Measurements from ENCODE around the gene C6orf141. TPM values are rescaled to one million over a fixed set of nuclear protein-coding genes. Genes with fewer than 3 reads are reported as not detected.

C6orf141 gene
- total and polyA plus RNA-seq, 7 experiments from 2014 or later: 0.29 TPM; not detected in 6

DNA sequence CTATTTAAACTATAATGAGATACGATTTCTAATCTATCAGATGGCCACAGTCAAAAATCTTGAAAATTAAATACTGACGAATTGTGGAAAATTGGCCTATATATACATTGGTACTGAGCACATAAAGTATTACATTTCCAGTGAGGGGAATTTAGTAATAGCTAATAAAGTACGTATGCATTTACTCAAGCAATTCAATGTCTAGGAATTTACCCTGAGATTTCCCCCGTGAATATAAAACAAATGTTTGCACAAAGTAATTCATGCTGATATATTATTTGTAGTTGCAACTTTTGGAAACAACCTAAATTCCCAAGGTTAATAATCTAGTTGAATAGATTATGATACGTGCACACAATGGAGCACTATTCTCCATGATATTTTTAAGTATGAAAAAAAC lies 14.7 kb upstream of the C6orf141 start:
- no peaks in the 10 kb centered on the region for H3K36me3 ChIP-seq (ENCODE audit: control insufficient read depth in 2 of 3, insufficient read depth in 3 of 3, low read length in 3 of 3)
- no peaks in the 10 kb centered on the region for H3K36me3 Mint-ChIP-seq
- no peak overlapping the region for H3K27ac Mint-ChIP-seq
- H3K27me3 ChIP-seq (ENCODE audit: control insufficient read depth in 2 of 2, insufficient read depth in 2 of 2, low read length in 2 of 2): no peaks in the 10 kb centered on the region
- H3K27me3 Mint-ChIP-seq: peaks cover 7 to 17% (median 11%) of the 10 kb centered on the region in 5 donors
- ChIA-PET POLR2A (no interaction called here), CTCF (no interaction called here)
- ATAC-seq: no peak
- no peak for DNase-seq
- peaks cover 0 to 1% (median 0%) of the 10 kb centered on the region in 11 donors for H3K9me3 Mint-ChIP-seq
- peaks cover 0 to 5% (median 0%) of the 10 kb centered on the region in 7 donors for H3K4me1 Mint-ChIP-seq
- H3K4me3 Mint-ChIP-seq: no peak overlapping the region
- no peaks in the 10 kb centered on the region for H3K9me3 ChIP-seq (ENCODE audit: control insufficient read depth in 2 of 3, low read length in 3 of 3)
- intact Hi-C loops (cut with micrococcal nuclease): no loop called here
- no peak overlapping the region for H3K27ac ChIP-seq (ENCODE audit: low read depth, low read length)
- no peaks in the 10 kb centered on the region for H3K4me1 ChIP-seq (ENCODE audit: control insufficient read depth in 2 of 2, insufficient read depth in 2 of 2, low read length in 2 of 2)
- H3K4me3 ChIP-seq (ENCODE audit: low read length): no peak overlapping the region

DNA sequence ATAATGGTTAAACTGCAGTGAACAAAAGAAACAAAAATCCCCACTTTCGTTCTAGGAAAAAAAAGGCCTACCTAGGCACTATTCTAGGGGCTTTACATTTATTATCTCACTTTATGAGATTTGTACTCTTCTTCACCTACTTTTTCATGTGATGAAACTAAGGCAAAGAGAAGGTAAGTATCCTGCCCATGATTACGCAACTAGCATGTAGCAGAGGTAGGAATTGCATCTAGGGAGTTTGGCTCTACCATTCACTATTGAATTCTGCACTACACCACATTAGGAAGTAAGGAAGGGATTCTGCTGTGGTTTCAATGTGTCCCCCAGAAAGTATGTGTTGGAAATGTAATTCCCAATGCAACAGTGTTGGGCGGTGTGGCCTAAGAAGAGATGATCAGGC lies 11.4 kb upstream of the C6orf141 start:
- Histone ChIP-seq H3K9me3 (ENCODE audit: control insufficient read depth in 2 of 3, low read length in 3 of 3) (no peaks in the 10 kb centered on the region), H3K4me1 (ENCODE audit: control insufficient read depth in 2 of 2, insufficient read depth in 2 of 2, low read length in 2 of 2) (no peaks in the 10 kb centered on the region), H3K36me3 (ENCODE audit: control insufficient read depth in 2 of 3, insufficient read depth in 3 of 3, low read length in 3 of 3) (no peaks in the 10 kb centered on the region), H3K4me3 (ENCODE audit: low read length) (no peak overlapping the region), H3K27ac (ENCODE audit: low read depth, low read length) (no peak overlapping the region), H3K27me3 (ENCODE audit: control insufficient read depth in 2 of 2, insufficient read depth in 2 of 2, low read length in 2 of 2) (no peaks in the 10 kb centered on the region)
- ATAC-seq: no peak
- Mint-ChIP-seq H3K4me1 (peaks cover 0 to 1% (median 0%) of the 10 kb centered on the region in 7 donors), H3K4me3 (no peak overlapping the region), H3K9me3 (peaks cover 0 to 3% (median 0%) of the 10 kb centered on the region in 11 donors), H3K36me3 (no peaks in the 10 kb centered on the region), H3K27me3 (peaks cover 0 to 11% (median 5%) of the 10 kb centered on the region in 5 donors), H3K27ac (no peak overlapping the region)
- DNase-seq: no peak
- POLR2A ChIA-PET: no interaction called here
- intact Hi-C loops (cut with micrococcal nuclease): no loop called here
- CTCF ChIA-PET: no interaction called here

DNA sequence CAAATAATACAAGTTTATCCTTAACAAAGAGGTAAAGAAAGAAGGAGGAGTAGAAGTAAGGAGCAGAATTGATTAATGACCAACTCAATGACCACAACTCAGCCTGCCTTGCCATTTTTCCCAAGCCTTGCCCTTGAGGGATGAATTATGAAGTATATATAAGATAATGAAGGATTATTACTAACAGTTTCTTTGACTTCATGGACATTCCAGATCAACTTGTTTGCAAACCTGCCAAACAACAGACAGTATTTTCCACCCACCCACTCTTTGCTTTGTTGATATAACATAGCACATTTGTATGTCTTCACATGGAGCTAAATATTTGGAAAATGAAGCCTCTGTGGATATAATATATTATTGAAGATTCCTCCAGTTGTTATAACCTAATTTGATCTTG lies 9.9 kb upstream of the C6orf141 start:
- Mint-ChIP-seq H3K36me3 (no peaks in the 10 kb centered on the region), H3K4me3 (no peak overlapping the region), H3K27me3 (peaks cover 0 to 9% (median 5%) of the 10 kb centered on the region in 5 donors), H3K4me1 (peaks cover 0 to 1% (median 0%) of the 10 kb centered on the region in 7 donors), H3K9me3 (peaks cover 0 to 3% (median 0%) of the 10 kb centered on the region in 11 donors), H3K27ac (no peak overlapping the region)
- DNase-seq: no peak
- ATAC-seq: no peak
- H3K27ac ChIP-seq (ENCODE audit: low read depth, low read length): no peak overlapping the region
- intact Hi-C loops (cut with micrococcal nuclease): no loop called here
- ChIA-PET POLR2A (no interaction called here), CTCF (no interaction called here)
- peaks cover 0 to 3% of the 10 kb centered on the region in 2 donors for H3K27me3 ChIP-seq (ENCODE audit: control insufficient read depth in 2 of 2, insufficient read depth in 2 of 2, low read length in 2 of 2)
- H3K4me1 ChIP-seq (ENCODE audit: control insufficient read depth in 2 of 2, insufficient read depth in 2 of 2, low read length in 2 of 2): no peaks in the 10 kb centered on the region
- no peaks in the 10 kb centered on the region for H3K36me3 ChIP-seq (ENCODE audit: control insufficient read depth in 2 of 3, insufficient read depth in 3 of 3, low read length in 3 of 3)
- no peaks in the 10 kb centered on the region for H3K9me3 ChIP-seq (ENCODE audit: control insufficient read depth in 2 of 3, low read length in 3 of 3)
- H3K4me3 ChIP-seq (ENCODE audit: low read length): no peak overlapping the region

DNA sequence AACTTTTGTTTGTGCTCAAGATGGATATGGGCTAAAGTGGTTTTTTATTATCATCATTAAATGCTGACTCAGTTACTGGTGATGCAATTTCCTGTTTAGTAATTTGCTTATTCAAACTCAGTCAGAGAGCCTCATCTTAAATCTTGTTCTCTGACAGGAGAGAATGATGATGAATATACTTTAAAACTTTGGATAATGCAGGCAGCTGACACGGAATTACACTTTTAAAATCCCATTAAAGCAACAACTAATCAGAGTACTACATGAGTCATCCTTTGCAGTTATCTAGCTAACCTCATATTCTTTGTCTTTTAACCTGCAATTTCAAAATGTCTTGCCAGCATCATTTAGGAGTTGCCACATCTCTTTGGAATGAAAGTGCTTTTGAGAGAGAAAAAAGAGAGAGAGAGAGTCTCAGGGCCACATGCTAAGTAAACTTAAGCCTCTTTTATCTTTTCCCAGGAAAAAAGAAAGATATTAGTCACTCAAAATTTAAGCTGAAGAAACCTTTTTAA lies 9.2 kb upstream of the C6orf141 start:
- H3K27me3 Mint-ChIP-seq: peaks cover 0 to 12% (median 5%) of the 10 kb centered on the region in 5 donors
- H3K27ac Mint-ChIP-seq: no peak overlapping the region
- Histone ChIP-seq H3K4me3 (ENCODE audit: low read length) (no peak overlapping the region), H3K4me1 (ENCODE audit: control insufficient read depth in 2 of 2, insufficient read depth in 2 of 2, low read length in 2 of 2) (no peaks in the 10 kb centered on the region), H3K9me3 (ENCODE audit: control insufficient read depth in 2 of 3, low read length in 3 of 3) (no peaks in the 10 kb centered on the region), H3K36me3 (ENCODE audit: control insufficient read depth in 2 of 3, insufficient read depth in 3 of 3, low read length in 3 of 3) (no peaks in the 10 kb centered on the region), H3K27ac (ENCODE audit: low read depth, low read length) (no peak overlapping the region), H3K27me3 (ENCODE audit: control insufficient read depth in 2 of 2, insufficient read depth in 2 of 2, low read length in 2 of 2) (peaks cover 0 to 3% of the 10 kb centered on the region in 2 donors)
- H3K36me3 Mint-ChIP-seq: no peaks in the 10 kb centered on the region
- ChIA-PET POLR2A (no interaction called here), CTCF (interaction anchor here (1.0 kb wide), 1 partner anchor 33 kb away, joined by 3 read pairs; no protein-coding TSS in a partner anchor)
- intact Hi-C loops (cut with micrococcal nuclease): no loop called here
- H3K4me1 Mint-ChIP-seq: peaks cover 0 to 1% (median 0%) of the 10 kb centered on the region in 7 donors
- H3K9me3 Mint-ChIP-seq: peaks cover 0 to 3% (median 0%) of the 10 kb centered on the region in 11 donors
- DNase-seq (no peak), ATAC-seq (no peak)
- no peak overlapping the region for H3K4me3 Mint-ChIP-seq

DNA sequence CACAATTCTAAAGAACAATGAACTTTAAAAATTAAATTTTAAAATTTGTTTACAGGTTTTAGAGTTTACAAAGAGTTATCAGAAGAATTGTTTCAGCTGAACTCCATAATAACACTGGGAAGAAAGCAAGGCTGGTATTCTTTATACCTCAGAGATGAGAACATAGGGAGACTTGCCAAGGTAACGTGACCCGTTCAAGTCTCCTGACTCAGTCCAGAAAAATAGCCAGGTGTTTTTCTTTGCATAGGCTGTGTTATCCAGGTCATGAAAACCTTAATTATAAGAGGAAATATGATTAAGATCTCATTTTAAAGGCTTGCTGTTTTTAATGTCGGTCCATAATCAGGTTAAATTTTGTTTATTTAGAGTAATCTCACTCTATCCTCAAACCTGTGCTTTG lies 8.5 kb upstream of the C6orf141 start:
- intact Hi-C loops (cut with micrococcal nuclease): no loop called here
- H3K27ac Mint-ChIP-seq: no peak overlapping the region
- Histone ChIP-seq H3K36me3 (ENCODE audit: control insufficient read depth in 2 of 3, insufficient read depth in 3 of 3, low read length in 3 of 3) (no peaks in the 10 kb centered on the region), H3K4me1 (ENCODE audit: control insufficient read depth in 2 of 2, insufficient read depth in 2 of 2, low read length in 2 of 2) (no peaks in the 10 kb centered on the region), H3K4me3 (ENCODE audit: low read length) (no peak overlapping the region), H3K9me3 (ENCODE audit: control insufficient read depth in 2 of 3, low read length in 3 of 3) (no peaks in the 10 kb centered on the region), H3K27me3 (ENCODE audit: control insufficient read depth in 2 of 2, insufficient read depth in 2 of 2, low read length in 2 of 2) (peaks cover 0 to 3% of the 10 kb centered on the region in 2 donors), H3K27ac (ENCODE audit: low read depth, low read length) (no peak overlapping the region)
- ChIA-PET CTCF (interaction anchor here (1.0 to 1.1 kb wide), 2 partner anchors 11 to 33 kb away, joined by 3 read pairs; no protein-coding TSS in a partner anchor), POLR2A (no interaction called here)
- H3K36me3 Mint-ChIP-seq: no peaks in the 10 kb centered on the region
- peaks cover 4 to 19% (median 5%) of the 10 kb centered on the region in 5 donors for H3K27me3 Mint-ChIP-seq
- DNase-seq (no peak), ATAC-seq (no peak)
- peaks cover 0 to 3% (median 0%) of the 10 kb centered on the region in 11 donors for H3K9me3 Mint-ChIP-seq
- peaks cover 0 to 1% (median 0%) of the 10 kb centered on the region in 7 donors for H3K4me1 Mint-ChIP-seq
- H3K4me3 Mint-ChIP-seq: no peak overlapping the region

DNA sequence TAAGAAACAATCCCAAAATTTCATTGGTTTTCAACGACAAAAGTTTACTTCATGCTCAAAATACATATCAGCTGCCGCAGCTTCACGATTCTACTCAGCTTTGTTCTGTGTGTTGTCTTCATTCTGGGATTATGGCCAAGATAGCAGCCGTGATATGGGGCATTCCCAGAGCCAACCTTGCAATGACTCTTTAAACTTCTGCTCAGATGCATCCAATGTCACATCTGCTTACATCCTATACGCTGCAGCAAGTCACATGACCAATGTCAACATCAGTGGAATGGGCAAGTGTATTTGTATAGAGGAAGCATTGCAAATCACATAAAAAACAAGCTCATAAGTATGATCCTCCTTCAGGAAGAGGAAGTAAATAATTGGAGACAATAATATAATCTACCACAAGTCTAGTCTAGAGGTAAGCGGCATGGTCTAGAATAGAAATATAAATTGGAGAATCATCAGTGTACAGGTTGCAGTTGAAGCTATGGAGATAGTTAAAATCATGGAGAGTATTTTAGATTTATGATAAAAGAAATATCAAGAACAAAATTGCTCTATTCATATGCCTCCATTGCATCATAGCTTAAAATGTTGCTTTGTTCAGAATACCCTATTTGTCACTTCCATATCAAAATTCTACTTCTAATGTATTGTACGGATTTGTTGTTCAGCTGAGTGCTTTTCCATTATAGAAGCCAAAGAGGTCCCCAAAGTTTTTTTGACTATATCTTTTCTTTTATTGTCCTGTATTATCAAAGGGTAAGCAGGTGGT lies 7.2 kb upstream of the C6orf141 start:
- ChIA-PET CTCF (interaction anchor here (0.8 to 1.1 kb wide), 2 partner anchors 12 to 32 kb away, joined by 3 read pairs; no protein-coding TSS in a partner anchor), POLR2A (no interaction called here)
- no peaks in the 10 kb centered on the region for H3K4me1 ChIP-seq (ENCODE audit: control insufficient read depth in 2 of 2, insufficient read depth in 2 of 2, low read length in 2 of 2)
- Mint-ChIP-seq H3K4me1 (peaks cover 0 to 1% (median 0%) of the 10 kb centered on the region in 7 donors), H3K4me3 (no peak overlapping the region), H3K27ac (no peak overlapping the region), H3K27me3 (peaks cover 8 to 28% (median 12%) of the 10 kb centered on the region in 5 donors), H3K36me3 (no peaks in the 10 kb centered on the region), H3K9me3 (peaks cover 0 to 3% (median 0%) of the 10 kb centered on the region in 11 donors)
- peaks cover 0 to 3% of the 10 kb centered on the region in 2 donors for H3K27me3 ChIP-seq (ENCODE audit: control insufficient read depth in 2 of 2, insufficient read depth in 2 of 2, low read length in 2 of 2)
- no peaks in the 10 kb centered on the region for H3K9me3 ChIP-seq (ENCODE audit: control insufficient read depth in 2 of 3, low read length in 3 of 3)
- no peak overlapping the region for H3K27ac ChIP-seq (ENCODE audit: low read depth, low read length)
- H3K36me3 ChIP-seq (ENCODE audit: control insufficient read depth in 2 of 3, insufficient read depth in 3 of 3, low read length in 3 of 3): no peaks in the 10 kb centered on the region
- ATAC-seq: no peak
- DNase-seq: no peak
- intact Hi-C loops (cut with micrococcal nuclease): no loop called here
- H3K4me3 ChIP-seq (ENCODE audit: low read length): no peak overlapping the region

Data from naive thymus-derived CD4-positive, alpha-beta T cell (primary cell).